KMS-11 (cell line): ENCODE results near the gene PGBD4.

Source experiments
- H2AFZ ChIP-seq: fragments of 200-600 bp; sonication (generic); 2 replicates; pipeline ENCODE4 v1.6.1; 2016; ENCODE audit warnings: antibody characterized with exemption, mixed run types, low read depth
- H3K27ac ChIP-seq: fragments of 200-600 bp; sonication (generic); 2 replicates; pipeline ENCODE4 v1.6.1; 2016; ENCODE audit warnings: mild to moderate bottlenecking, mixed run types
- H3K27me3 ChIP-seq: fragments of 200-600 bp; sonication (generic); 2 replicates; pipeline ENCODE4 v1.6.1; 2017; ENCODE audit warnings: mild to moderate bottlenecking, low read depth, mixed run types, moderate library complexity; ENCODE audit not compliant: insufficient read depth
- H3K36me3 ChIP-seq: fragments of 200-600 bp; sonication (generic); 2 replicates; pipeline ENCODE4 v1.6.1; 2017; ENCODE audit warnings: mild to moderate bottlenecking, mixed run types; ENCODE audit not compliant: insufficient read depth
- H3K4me1 ChIP-seq: fragments of 200-600 bp; sonication (generic); 2 replicates; pipeline ENCODE4 v1.6.1; 2016; ENCODE audit warnings: mild to moderate bottlenecking, low read depth, mixed run types; ENCODE audit not compliant: poor library complexity, severe bottlenecking
- H3K4me2 ChIP-seq: fragments of 200-600 bp; sonication (generic); 2 replicates; pipeline ENCODE4 v1.7.0; 2016; ENCODE audit warnings: mild to moderate bottlenecking, mixed run types
- H3K4me3 ChIP-seq: fragments of 200-600 bp; sonication (generic); IDR thresholded peaks from 2 replicates; pipeline ENCODE4 v1.6.1; 2017; ENCODE audit warnings: low read depth, low read length, mixed read lengths; ENCODE audit not compliant: insufficient read depth
- H3K79me2 ChIP-seq: fragments of 200-600 bp; sonication (generic); 2 replicates; pipeline ENCODE4 v1.6.1; 2016; ENCODE audit warnings: low read depth, mixed run types; ENCODE audit not compliant: insufficient read depth
- H3K9ac ChIP-seq: fragments of 200-600 bp; sonication (generic); 2 replicates; pipeline ENCODE4 v1.6.1; 2016; ENCODE audit warnings: mild to moderate bottlenecking, mixed run types
- H4K20me1 ChIP-seq: fragments of 200-600 bp; sonication (generic); 2 replicates; pipeline ENCODE4 v1.6.1; 2016; ENCODE audit warnings: mild to moderate bottlenecking, mixed run types; ENCODE audit not compliant: insufficient read depth
- TF ChIP-seq, protein P1 (sequence below): fragments of 200-600 bp; sonication (generic); conservative IDR thresholded peaks from 2 replicates; pipeline ENCODE4 v1.6.1; 2017; ENCODE audit warnings: low read depth, mild to moderate bottlenecking, antibody characterized with exemption, low read length, moderate library complexity, mixed read lengths

PGBD4 gene

DNA sequence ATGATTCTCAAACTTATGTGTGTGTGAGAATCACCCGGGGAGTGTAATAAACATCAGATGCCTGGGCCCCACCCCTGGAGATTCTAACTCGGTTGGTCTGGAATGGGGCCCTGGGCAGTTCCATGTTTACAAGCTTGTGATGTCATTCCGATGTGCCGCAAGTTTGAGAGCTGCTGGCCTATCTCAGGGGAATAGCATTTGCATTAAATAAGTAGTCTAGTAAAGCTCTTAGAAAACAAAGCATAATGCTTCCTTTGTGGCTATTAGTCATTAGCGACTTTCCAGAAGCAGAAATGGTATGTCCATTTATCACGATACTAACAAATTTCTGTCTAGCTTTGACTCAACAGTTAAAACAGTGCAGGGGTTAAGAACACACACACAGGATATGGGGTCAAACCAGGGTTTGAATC, 20.9 kb downstream of the PGBD4 start:
- H3K79me2 ChIP-seq = no peaks in the 10 kb centered on the region
- H3K9ac ChIP-seq = no peak overlapping the region
- no peaks in the 10 kb centered on the region for H3K27me3 ChIP-seq
- no peak overlapping the region for H3K27ac ChIP-seq
- H3K4me3 ChIP-seq = no peak overlapping the region
- no peaks in the 10 kb centered on the region for H3K36me3 ChIP-seq
- H2AFZ ChIP-seq = no peak overlapping the region
- H3K4me2 ChIP-seq = no peak overlapping the region
- H4K20me1 ChIP-seq = no peaks in the 10 kb centered on the region
- H3K4me1 ChIP-seq = no peaks in the 10 kb centered on the region
- TF ChIP-seq, protein P1, sequence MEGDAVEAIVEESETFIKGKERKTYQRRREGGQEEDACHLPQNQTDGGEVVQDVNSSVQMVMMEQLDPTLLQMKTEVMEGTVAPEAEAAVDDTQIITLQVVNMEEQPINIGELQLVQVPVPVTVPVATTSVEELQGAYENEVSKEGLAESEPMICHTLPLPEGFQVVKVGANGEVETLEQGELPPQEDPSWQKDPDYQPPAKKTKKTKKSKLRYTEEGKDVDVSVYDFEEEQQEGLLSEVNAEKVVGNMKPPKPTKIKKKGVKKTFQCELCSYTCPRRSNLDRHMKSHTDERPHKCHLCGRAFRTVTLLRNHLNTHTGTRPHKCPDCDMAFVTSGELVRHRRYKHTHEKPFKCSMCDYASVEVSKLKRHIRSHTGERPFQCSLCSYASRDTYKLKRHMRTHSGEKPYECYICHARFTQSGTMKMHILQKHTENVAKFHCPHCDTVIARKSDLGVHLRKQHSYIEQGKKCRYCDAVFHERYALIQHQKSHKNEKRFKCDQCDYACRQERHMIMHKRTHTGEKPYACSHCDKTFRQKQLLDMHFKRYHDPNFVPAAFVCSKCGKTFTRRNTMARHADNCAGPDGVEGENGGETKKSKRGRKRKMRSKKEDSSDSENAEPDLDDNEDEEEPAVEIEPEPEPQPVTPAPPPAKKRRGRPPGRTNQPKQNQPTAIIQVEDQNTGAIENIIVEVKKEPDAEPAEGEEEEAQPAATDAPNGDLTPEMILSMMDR = no peak

DNA sequence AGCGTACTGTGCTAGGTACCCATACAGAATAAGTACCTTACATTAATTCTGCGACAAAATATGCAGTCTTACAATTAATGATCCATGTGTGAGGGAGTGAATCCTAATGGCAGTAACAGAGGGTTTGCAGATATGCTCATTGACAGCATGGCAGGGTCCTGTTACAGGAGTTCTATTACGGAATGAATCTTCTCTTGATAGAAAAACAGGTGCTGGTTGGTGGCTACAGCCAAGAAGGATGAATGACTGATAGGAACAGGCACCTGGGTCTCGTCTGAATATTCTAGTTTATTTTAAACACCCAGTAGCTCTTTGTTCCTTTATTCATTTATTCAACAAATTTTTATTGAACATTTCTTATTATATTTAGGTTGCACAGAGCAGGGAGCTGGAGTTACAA, 22.8 kb downstream of the PGBD4 start:
- TF ChIP-seq, protein P1 = no peak
- H3K4me2 ChIP-seq = no peak overlapping the region
- H4K20me1 ChIP-seq = no peaks in the 10 kb centered on the region
- H3K79me2 ChIP-seq = no peaks in the 10 kb centered on the region
- H2AFZ ChIP-seq = no peak overlapping the region
- H3K4me3 ChIP-seq = no peak overlapping the region
- no peak overlapping the region for H3K9ac ChIP-seq
- no peaks in the 10 kb centered on the region for H3K4me1 ChIP-seq
- H3K27ac ChIP-seq = no peak overlapping the region
- no peaks in the 10 kb centered on the region for H3K27me3 ChIP-seq
- H3K36me3 ChIP-seq = no peaks in the 10 kb centered on the region

DNA sequence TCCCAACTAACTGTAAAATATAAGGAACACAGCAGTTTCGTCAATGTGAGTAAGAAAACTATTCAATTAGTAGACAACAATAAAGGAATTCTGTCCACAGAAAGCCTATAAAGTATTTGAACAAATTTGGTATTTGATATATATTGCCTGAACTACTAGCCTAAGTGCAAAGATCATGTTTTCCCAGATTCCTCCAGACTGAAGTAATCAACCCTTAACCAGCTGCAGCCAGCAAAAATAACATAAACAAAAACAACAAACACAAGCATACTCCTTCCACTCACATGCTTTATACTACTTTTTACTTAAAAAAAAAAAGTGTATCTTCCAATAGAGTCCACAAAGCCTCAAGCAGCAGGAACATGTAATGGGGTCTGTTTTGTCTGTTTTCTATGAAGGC, 24.1 kb downstream of the PGBD4 start:
- TF ChIP-seq, protein P1 = no peak
- H3K4me1 ChIP-seq = no peaks in the 10 kb centered on the region
- no peak overlapping the region for H2AFZ ChIP-seq
- no peak overlapping the region for H3K9ac ChIP-seq
- no peak overlapping the region for H3K4me3 ChIP-seq
- no peaks in the 10 kb centered on the region for H4K20me1 ChIP-seq
- no peak overlapping the region for H3K4me2 ChIP-seq
- no peak overlapping the region for H3K27ac ChIP-seq
- H3K27me3 ChIP-seq = no peaks in the 10 kb centered on the region
- H3K36me3 ChIP-seq = no peaks in the 10 kb centered on the region
- no peaks in the 10 kb centered on the region for H3K79me2 ChIP-seq

DNA sequence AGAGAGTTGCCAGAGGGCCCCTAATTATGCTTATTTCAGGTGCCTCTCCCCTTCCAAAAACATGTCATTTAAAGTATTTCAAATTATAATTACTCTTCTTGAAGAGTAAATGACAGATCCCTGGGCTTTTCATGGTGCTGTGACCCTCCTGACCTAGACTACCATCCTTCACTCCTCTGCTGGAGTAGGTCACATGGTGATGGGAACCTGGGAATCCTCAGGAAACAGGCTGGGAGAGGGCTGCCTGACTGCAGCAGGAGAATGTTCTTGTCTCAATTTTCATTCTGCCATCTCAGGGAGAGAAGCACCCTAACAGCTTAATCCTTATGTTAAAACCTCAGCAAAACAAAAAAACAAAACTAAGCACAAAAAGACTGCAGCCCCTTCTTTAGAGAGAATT, 24.6 kb downstream of the PGBD4 start:
- Histone ChIP-seq H3K4me1 (no peaks in the 10 kb centered on the region), H3K9ac (no peak overlapping the region), H4K20me1 (no peaks in the 10 kb centered on the region), H3K27me3 (no peaks in the 10 kb centered on the region), H3K79me2 (no peaks in the 10 kb centered on the region), H3K4me2 (no peak overlapping the region), H3K27ac (no peak overlapping the region), H2AFZ (no peak overlapping the region), H3K4me3 (no peak overlapping the region), H3K36me3 (no peaks in the 10 kb centered on the region)
- TF ChIP-seq, protein P1 = no peak
